ENCODE data around the gene IARS2.

DNA sequence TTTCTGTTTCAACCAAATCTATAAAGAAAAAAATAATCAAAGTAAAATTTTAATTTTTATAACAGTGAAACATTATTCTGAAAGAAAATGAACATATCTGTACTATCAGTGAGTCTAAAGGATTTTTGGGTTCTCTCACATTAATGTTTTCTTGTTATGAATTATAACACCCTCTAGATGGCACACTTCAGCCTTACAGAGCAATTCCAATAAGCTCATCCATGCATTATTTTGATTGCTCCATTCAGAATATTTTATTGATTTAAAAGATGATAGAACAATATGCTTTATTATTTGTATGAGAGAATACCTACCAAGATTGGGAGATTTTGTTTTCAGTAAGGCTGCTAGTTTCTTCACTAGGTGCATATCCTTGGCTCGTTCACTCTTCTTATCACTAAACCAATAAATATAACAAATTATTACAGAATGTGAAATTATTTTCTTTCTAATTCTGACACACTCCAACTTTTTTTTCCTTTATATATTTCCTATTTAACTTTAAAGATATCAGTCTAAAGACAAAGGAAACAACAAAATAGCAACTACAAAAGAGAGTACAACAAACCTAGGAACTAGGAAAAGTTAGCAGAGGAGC lies 95.9 kb downstream of the IARS2 start:
- TF ChIP-seq, protein P1, sequence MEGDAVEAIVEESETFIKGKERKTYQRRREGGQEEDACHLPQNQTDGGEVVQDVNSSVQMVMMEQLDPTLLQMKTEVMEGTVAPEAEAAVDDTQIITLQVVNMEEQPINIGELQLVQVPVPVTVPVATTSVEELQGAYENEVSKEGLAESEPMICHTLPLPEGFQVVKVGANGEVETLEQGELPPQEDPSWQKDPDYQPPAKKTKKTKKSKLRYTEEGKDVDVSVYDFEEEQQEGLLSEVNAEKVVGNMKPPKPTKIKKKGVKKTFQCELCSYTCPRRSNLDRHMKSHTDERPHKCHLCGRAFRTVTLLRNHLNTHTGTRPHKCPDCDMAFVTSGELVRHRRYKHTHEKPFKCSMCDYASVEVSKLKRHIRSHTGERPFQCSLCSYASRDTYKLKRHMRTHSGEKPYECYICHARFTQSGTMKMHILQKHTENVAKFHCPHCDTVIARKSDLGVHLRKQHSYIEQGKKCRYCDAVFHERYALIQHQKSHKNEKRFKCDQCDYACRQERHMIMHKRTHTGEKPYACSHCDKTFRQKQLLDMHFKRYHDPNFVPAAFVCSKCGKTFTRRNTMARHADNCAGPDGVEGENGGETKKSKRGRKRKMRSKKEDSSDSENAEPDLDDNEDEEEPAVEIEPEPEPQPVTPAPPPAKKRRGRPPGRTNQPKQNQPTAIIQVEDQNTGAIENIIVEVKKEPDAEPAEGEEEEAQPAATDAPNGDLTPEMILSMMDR (IDR thresholded peaks at IDR 0.05; ENCODE audit: low read length), result peak; percentile 50
- TF ChIP-seq EZH2 (optimal IDR thresholded peaks at IDR 0.05; ENCODE audit: low read depth, low read length), result no peak

All from MM.1S (cell line).